GM18507 (cell line): ENCODE measurements around the gene LNX2.
A peak's percentile ranks its signal among the peaks of the same experiment; 100 is the strongest.
"Not testable (repeated sequence)": the region's sequence is repeated elsewhere in the genome, so short reads cannot be mapped to it uniquely, and the experiment has no call there.

Experiments
- DNase-seq: peaks from one replicate; pipeline ENCODE4 v3.0.0; 2011; ENCODE audit warnings: low read depth; ENCODE audit not compliant: insufficient read length; ENCODE audit errors: extremely low spot score
- FAIRE-seq: peaks from 2 replicates; lab custom pipeline; 2011; peaks lifted over from hg19 to GRCh38; lab: Jason Lieb, UNC

LNX2 gene

GRCh38 chr13:27638521-27638920, 18.2 kb upstream of the LNX2 start:
- no peak for DNase-seq
- FAIRE-seq, result no peak

GRCh38 chr13:27638001-27638400, 17.7 kb upstream of the LNX2 start:
- DNase-seq (no peak), FAIRE-seq (no peak)

- FAIRE-seq (no peak), DNase-seq (no peak)
Observed at GRCh38 chr13:27637289-27637626, 16.9 kb upstream of the LNX2 start.

GRCh38 chr13:27636589-27637288, 16.4 kb upstream of the LNX2 start:
- no peak for FAIRE-seq
- no peak for DNase-seq

- DNase-seq (no peak), FAIRE-seq (no peak)
Observed at GRCh38 chr13:27635266-27635665, 14.9 kb upstream of the LNX2 start.

GRCh38 chr13:27634791-27635190, 14.5 kb upstream of the LNX2 start:
- no peak for DNase-seq
- no peak for FAIRE-seq

GRCh38 chr13:27634231-27634630, 13.9 kb upstream of the LNX2 start:
- FAIRE-seq (no peak), DNase-seq (no peak)

- no peak for FAIRE-seq
- DNase-seq, result no peak
Observed at GRCh38 chr13:27632648-27633047, 12.3 kb upstream of the LNX2 start.

GRCh38 chr13:27632214-27632613, 11.9 kb upstream of the LNX2 start:
- no peak for FAIRE-seq

GRCh38 chr13:27631665-27632064, 11.3 kb upstream of the LNX2 start:
- no peak for FAIRE-seq
- DNase-seq, result no peak

More at GRCh38 chr13:27632214-27632613, 11.9 kb upstream of the LNX2 start:
- DNase-seq, result no peak

- no peak for FAIRE-seq
- no peak for DNase-seq
Observed at GRCh38 chr13:27631156-27631555, 10.8 kb upstream of the LNX2 start.

GRCh38 chr13:27628766-27629165, 8.4 kb upstream of the LNX2 start:
- not testable (repeated sequence) for FAIRE-seq, DNase-seq

GRCh38 chr13:27628081-27628480, 7.8 kb upstream of the LNX2 start:
- FAIRE-seq, result no peak
- DNase-seq, result no peak

GRCh38 chr13:27627380-27627779, 7.1 kb upstream of the LNX2 start:
- FAIRE-seq (no peak), DNase-seq (no peak)

GRCh38 chr13:27625839-27626238, 5.5 kb upstream of the LNX2 start:
- DNase-seq (no peak), FAIRE-seq (no peak)

- FAIRE-seq (no peak), DNase-seq (no peak)
Observed at GRCh38 chr13:27624071-27624470, 3.7 kb upstream of the LNX2 start.

- DNase-seq (no peak), FAIRE-seq (no peak)
Observed at GRCh38 chr13:27622881-27623280, 2.6 kb upstream of the LNX2 start.

- FAIRE-seq (no peak), DNase-seq (no peak)
Observed at GRCh38 chr13:27622102-27622820, 1.9 kb upstream of the LNX2 start.

GRCh38 chr13:27621366-27622101, 1.2 kb upstream of the LNX2 start, which contains the start of gene POLR1D:
TSS of gene POLR1D (plus strand) at chr13:27621892. CDS start at chr13:27621984, 92 bp downstream.
- FAIRE-seq (peak; percentile 93), DNase-seq (peak; percentile 67)

- FAIRE-seq, result no peak
- no peak for DNase-seq
Observed at GRCh38 chr13:27621116-27621365, 712 bp upstream of the LNX2 start.
